ENCODE results near the gene ABCA7.

GRCh38 chr19:1001538-1002166, 38.3 kb upstream of the ABCA7 start:
- TF ChIP-seq CTCF (IDR thresholded peaks at IDR 0.05) (peak; percentile 69 to 88 (median 86)), POLR2A (IDR thresholded peaks at IDR 0.05) (no peak)

Data from testis (tissue), 2 donors.